H1 (cell line): ENCODE measurements around the gene TRAPPC3. TPM values are rescaled to one million over a fixed set of nuclear protein-coding genes. Genes with fewer than 3 reads are reported as not detected.

Source experiments
- CTCF ChIA-PET: fragments of 300-600 bp; sonication (Branson Sonifier 250); formaldehyde crosslinking; loops from one replicate; lab custom pipeline; 2021; ENCODE audit not compliant: partially characterized antibody; lab: Charles Lee
- POLR2A ChIA-PET: fragments of 300-600 bp; sonication (Branson Sonifier 250); formaldehyde crosslinking; loops from one replicate; lab custom pipeline; 2021; ENCODE audit warnings: inconsistent platforms; ENCODE audit not compliant: partially characterized antibody; lab: Charles Lee
- DNase-seq, 2 experiments: peaks; one replicate each; pipeline versions ENCODE4 v3.0.0 to v3.0.0-alpha.2; 2010 to 2022; ENCODE audit warnings: low spot score in 2 of 2, low read depth in 1 of 2, mixed read lengths in 1 of 2
- FAIRE-seq: peaks from 2 replicates; lab custom pipeline; 2011; peaks lifted over from hg19 to GRCh38; lab: Jason Lieb, UNC
- H2AFZ ChIP-seq: 2 replicates; pipeline ENCODE4 v1.8.1; 2012; ENCODE audit warnings: low read length, inconsistent platforms
- H2AK5ac ChIP-seq: 2 replicates; pipeline ENCODE4 v1.6.1; 2013; ENCODE audit warnings: low read depth, low read length
- H2BK120ac ChIP-seq: replicated peaks from 2 replicates; pipeline ENCODE3; 2013; ENCODE audit warnings: low read depth, low read length, inconsistent platforms
- H2BK12ac ChIP-seq: 2 replicates; pipeline ENCODE4 v1.6.1; 2013; ENCODE audit warnings: low read depth, low read length
- H2BK15ac ChIP-seq: 2 replicates; pipeline ENCODE4 v1.6.1; 2013; ENCODE audit warnings: low read length
- H2BK20ac ChIP-seq: 2 replicates; pipeline ENCODE4 v1.6.1; 2013; ENCODE audit warnings: low read length
- H2BK5ac ChIP-seq: 2 replicates; pipeline ENCODE4 v1.6.1; 2013; ENCODE audit warnings: low read depth, low read length
- H3K14ac ChIP-seq: 2 replicates; pipeline ENCODE4 v1.6.1; 2013; ENCODE audit warnings: inconsistent platforms; ENCODE audit not compliant: insufficient read length
- H3K18ac ChIP-seq: 2 replicates; pipeline ENCODE4 v1.6.1; 2013; ENCODE audit warnings: low read length; ENCODE audit errors: extremely low read depth
- H3K23ac ChIP-seq: 2 replicates; pipeline ENCODE4 v1.6.1; 2013; ENCODE audit warnings: inconsistent platforms; ENCODE audit not compliant: insufficient read length
- H3K23me2 ChIP-seq: 2 replicates; pipeline ENCODE4 v1.6.1; 2013; ENCODE audit warnings: low read depth, low read length
- H3K27ac ChIP-seq: 2 replicates; pipeline ENCODE4 v1.6.1; 2011; ENCODE audit warnings: low read depth, low read length, inconsistent platforms
- H3K27me3 ChIP-seq, 4 experiments: replicated peaks in 1 of 4; 1 replicate in 1 of 4; 2 replicates in 3 of 4; pipeline versions ENCODE4 v1.6.1 to v1.8.1; 2011 to 2013; ENCODE audit warnings: low read length in 3 of 4, mild to moderate bottlenecking in 3 of 4, inconsistent platforms in 2 of 4, mixed read lengths in 2 of 4, moderate library complexity in 1 of 4; ENCODE audit not compliant: control insufficient read depth in 3 of 4, insufficient read depth in 3 of 4; ENCODE audit errors: extremely low read depth in 1 of 4
- H3K36me3 ChIP-seq, 4 experiments: 2 replicates each; pipeline versions ENCODE4 v1.6.1 to v1.8.1; 2011 to 2013; ENCODE audit warnings: mild to moderate bottlenecking in 4 of 4, low read length in 3 of 4, moderate library complexity in 2 of 4, control low read depth in 1 of 4, inconsistent platforms in 1 of 4; ENCODE audit not compliant: insufficient read depth in 4 of 4, control insufficient read depth in 2 of 4
- H3K4ac ChIP-seq: replicated peaks from 2 replicates; pipeline ENCODE3; 2013; ENCODE audit warnings: low read length, low read depth, mixed read lengths, inconsistent platforms; ENCODE audit not compliant: insufficient read length
- H3K4me1 ChIP-seq, 4 experiments: replicated peaks in 1 of 4; 1 replicate in 1 of 4; 2 replicates in 3 of 4; pipeline versions ENCODE4 v1.6.1 to v1.8.1; 2011 to 2013; ENCODE audit warnings: low read length in 3 of 4, inconsistent platforms in 2 of 4, mixed read lengths in 1 of 4; ENCODE audit not compliant: insufficient read depth in 4 of 4, control insufficient read depth in 3 of 4
- H3K4me2 ChIP-seq, 2 experiments: 2 replicates each; pipeline versions ENCODE4 v1.6.1 to v1.8.1; 2011 to 2013; ENCODE audit warnings: low read depth in 2 of 2, low read length in 2 of 2, control low read depth in 1 of 2, inconsistent platforms in 1 of 2, mild to moderate bottlenecking in 1 of 2; ENCODE audit not compliant: insufficient read depth in 1 of 2
- H3K4me3 ChIP-seq, 4 experiments: fragments of 200-600, 300-600 bp in 1 of 4; sonication (generic), shearing (Covaris generic), sonication (Bioruptor Twin) in 1 of 4; 2 replicates each; pipeline versions ENCODE4 v1.5.1 to v1.8.1; 2011 to 2016; ENCODE audit warnings: low read length in 4 of 4, low read depth in 3 of 4, control low read depth in 2 of 4, inconsistent platforms in 2 of 4, mild to moderate bottlenecking in 2 of 4, mixed read lengths in 1 of 4, moderate library complexity in 1 of 4; ENCODE audit not compliant: insufficient read depth in 2 of 4; ENCODE audit errors: extremely low read depth in 1 of 4
- H3K56ac ChIP-seq: replicated peaks from 2 replicates; pipeline ENCODE3; 2013; ENCODE audit warnings: low read depth, mild to moderate bottlenecking, mixed read lengths, low read length, inconsistent platforms; ENCODE audit not compliant: insufficient read length
- H3K79me1 ChIP-seq: 2 replicates; pipeline ENCODE4 v1.6.1; 2013; ENCODE audit warnings: low read depth, low read length, control low read depth
- H3K79me2 ChIP-seq, 2 experiments: 2 replicates each; pipeline versions ENCODE4 v1.6.1 to v1.8.1; 2012 to 2013; ENCODE audit warnings: low read length in 2 of 2, mild to moderate bottlenecking in 2 of 2, inconsistent platforms in 1 of 2; ENCODE audit not compliant: insufficient read depth in 2 of 2, control insufficient read depth in 1 of 2
- H3K9ac ChIP-seq, 4 experiments: replicated peaks in 1 of 4; 1 replicate in 1 of 4; 2 replicates in 3 of 4; pipeline versions ENCODE4 v1.6.1 to v1.8.1; 2011 to 2013; ENCODE audit warnings: low read depth in 3 of 4, low read length in 3 of 4, control low read depth in 2 of 4, mild to moderate bottlenecking in 2 of 4, moderate library complexity in 2 of 4, inconsistent platforms in 1 of 4; ENCODE audit errors: extremely low read depth in 1 of 4
- H3K9me3 ChIP-seq, 2 experiments: 2 replicates each; pipeline versions ENCODE4 v1.6.1 to v1.8.1; 2012 to 2013; ENCODE audit warnings: mild to moderate bottlenecking in 2 of 2, moderate library complexity in 2 of 2, control low read depth in 1 of 2, inconsistent platforms in 1 of 2, low read depth in 1 of 2, low read length in 1 of 2, mixed read lengths in 1 of 2; ENCODE audit not compliant: insufficient read depth in 2 of 2
- H4K20me1 ChIP-seq, 2 experiments: replicated peaks in 1 of 2; 2 replicates each; pipeline versions ENCODE3 to v1.8.1; 2011 to 2013; ENCODE audit warnings: inconsistent platforms in 2 of 2, low read length in 2 of 2, mild to moderate bottlenecking in 1 of 2; ENCODE audit not compliant: insufficient read depth in 2 of 2, control insufficient read depth in 1 of 2
- H4K5ac ChIP-seq: 2 replicates; pipeline ENCODE4 v1.6.1; 2013; ENCODE audit warnings: low read length, low read depth, mixed read lengths, inconsistent platforms; ENCODE audit not compliant: insufficient read length
- H4K8ac ChIP-seq: 2 replicates; pipeline ENCODE4 v1.8.0; 2013; ENCODE audit warnings: mild to moderate bottlenecking, moderate library complexity, low read length, inconsistent platforms; ENCODE audit not compliant: insufficient read depth; ENCODE audit errors: extremely low read depth
- H4K91ac ChIP-seq: replicated peaks from 2 replicates; pipeline ENCODE3; 2013; ENCODE audit warnings: low read length, mixed read lengths, inconsistent platforms; ENCODE audit not compliant: insufficient read length
- CHD1 ChIP-seq: IDR thresholded peaks from 2 replicates; pipeline ENCODE4 v1.6.1; 2012; ENCODE audit warnings: low read depth, low read length, improper control_type of control experiment
- E2F6 ChIP-seq: IDR thresholded peaks from 2 replicates; pipeline ENCODE4 v1.6.1; 2012; ENCODE audit warnings: inconsistent platforms
- NANOG ChIP-seq: IDR thresholded peaks from 2 replicates; pipeline ENCODE4 v1.6.1; 2011; ENCODE audit warnings: low read length, low read depth, mild to moderate bottlenecking, inconsistent platforms; ENCODE audit not compliant: insufficient read depth, poor library complexity, severe bottlenecking
- ZNF274 ChIP-seq: IDR thresholded peaks from 2 replicates; pipeline ENCODE4 v1.7.0; 2012; ENCODE audit warnings: low read length, borderline replicate concordance; ENCODE audit errors: extremely low read depth
- WGBS, 2 experiments: shearing (Covaris generic) in 1 of 2; methylation state at CpG; one replicate each; pipeline versions ENCODE4 v1.1.6 to v1.1.7; 2013 to 2015; ENCODE audit warnings: low lambda C conversion rate in 2 of 2, mixed read lengths in 2 of 2, inconsistent platforms in 1 of 2, low coverage in 1 of 2, missing lambda C conversion rate in 1 of 2; ENCODE audit not compliant: insufficient replicate concordance in 2 of 2, insufficient coverage in 1 of 2, insufficient read length in 1 of 2; ENCODE audit errors: extremely low coverage in 1 of 2, missing lambda C conversion rate in 1 of 2; 5-methylcytosine and 5-hydroxymethylcytosine counted together
- polyA plus RNA-seq, 7 experiments: library from polyadenylated mRNA; depleted of rRNA in 3 of 7; stranded (reverse) in 5 of 7; unstranded in 2 of 7; fragments of >200 nt in 5 of 7; fragments of 200-250 nt in 2 of 7; gene quantifications; 1 replicate in 5 of 7; 2 replicates in 1 of 7; 4 replicates in 1 of 7; pipeline versions ENCODE4 v1.2.1 to v1.2.3, GENCODE V29; 2011 to 2013; ENCODE audit warnings: missing spikeins in 2 of 7, mixed read lengths in 2 of 7
- total RNA-seq: library from RNA; stranded (reverse); fragmentation: NEBNext Ultra II Directional; extraction: Animal tissue kit (Norgen Biotek cat#: 25700); gene quantifications from 2 replicates; pipeline ENCODE4 v1.2.1, GENCODE V29; 2021

TRAPPC3 gene
- total and polyA plus RNA-seq, 2 of the 8 experiments (the other 6 are each of a cell fraction or from before 2014, with no cell fraction given), result 47.8 to 51.0 TPM

- Histone ChIP-seq H3K27ac (no peak overlapping the region), H3K14ac (no peak overlapping the region), H3K23ac (no peak overlapping the region), H3K79me1 (no peaks in the 10 kb centered on the region), H3K27me3 (0 out of 7 replicates have a peak, but pooled peaks cover 0 to 2% (median 0%) of the 10 kb centered on the region in 4 experiments), H2AFZ (no peak overlapping the region), H2AK5ac (no peak overlapping the region), H4K20me1 (no peaks in the 10 kb centered on the region), H2BK120ac (no peak overlapping the region), H3K4me1 (peaks cover 0 to 11% (median 7%) of the 10 kb centered on the region in 4 experiments; a peak in 3 of 7 replicates), H3K36me3 (no peaks in the 10 kb centered on the region; a peak in 1 of 8 replicates), H3K4me2 (no peak overlapping the region), H3K9me3 (no peaks in the 10 kb centered on the region), H3K9ac (no peak overlapping the region), H4K8ac (no peak overlapping the region), H4K5ac (no peak overlapping the region), H2BK20ac (no peak overlapping the region), H3K4me3 (no peak overlapping the region), H4K91ac (no peak overlapping the region), H3K4ac (no peak overlapping the region), H3K18ac (no peak overlapping the region), H2BK5ac (no peak overlapping the region), H2BK12ac (no peak overlapping the region), H3K56ac (no peak overlapping the region), H3K79me2 (no peaks in the 10 kb centered on the region), H3K23me2 (no peaks in the 10 kb centered on the region), H2BK15ac (no peak overlapping the region)
- no peak for FAIRE-seq
- no peak for DNase-seq
- 91% methylated on average over 6 of the region's 6 CpGs; no CpG with 5 or more reads in 1 of the 2 experiments for WGBS, 2 experiments
- CTCF ChIA-PET, result interaction anchor here (0.6 to 32.6 kb wide), 19 partner anchors 9 to 224 kb away, joined by 3 to 738 read pairs (median 6); partner anchors contain the start of genes COL8A2 and TRAPPC3
- no peak for TF ChIP-seq NANOG
- TF ChIP-seq ZNF274, result no peak
- TF ChIP-seq CHD1, result no peak
- no peak for TF ChIP-seq E2F6
- POLR2A ChIA-PET, result interaction anchor here (7.8 kb wide), 1 partner anchor 34 kb away, joined by 61 read pairs; no protein-coding TSS in a partner anchor
Observed at GRCh38 chr1:36100376-36100775, 48.9 kb downstream of the TRAPPC3 start.
